ENCODE results near the gene ZBTB7C. TPM values are rescaled to one million over a fixed set of nuclear protein-coding genes. Genes with fewer than 3 reads are reported as not detected.
A peak's percentile ranks its signal among the peaks of the same experiment; 100 is the strongest.

The ZBTB7C gene
- total and polyA plus RNA-seq, 8 donors, result 3.0 to 47.8 (median 19.3) TPM

DNA sequence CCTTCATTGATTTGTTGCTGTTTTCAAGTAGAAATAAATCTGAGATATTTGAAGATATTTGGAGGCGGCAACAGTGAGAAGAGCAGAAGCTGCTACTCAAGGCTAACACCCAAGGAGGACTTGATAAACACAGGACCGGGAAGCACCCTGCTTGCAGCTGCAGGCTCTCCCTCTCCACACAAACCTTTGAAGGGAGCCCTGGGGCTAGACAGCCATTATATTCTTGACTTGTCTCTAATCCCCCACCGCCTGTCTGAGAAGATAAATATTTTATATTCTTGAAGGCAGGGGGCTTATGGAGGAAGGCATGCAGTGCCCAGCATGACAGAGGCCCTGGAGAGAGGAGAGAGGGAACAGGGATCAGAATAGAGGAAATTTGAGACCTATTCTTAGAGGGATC is 427.9 kb downstream of the ZBTB7C start:
- H3K4me1 ChIP-seq, result no peaks in the 10 kb centered on the region
- intact Hi-C loops (cut with DNase I; ENCODE audit: low total_unique reads), result no loop called here
- no peaks in the 10 kb centered on the region for H3K27me3 ChIP-seq
- no peaks in the 10 kb centered on the region for H3K9me3 ChIP-seq
- H3K27ac ChIP-seq, result no peak overlapping the region
- no peaks in the 10 kb centered on the region for H3K36me3 ChIP-seq
- H3K4me3 ChIP-seq, result no peak overlapping the region
- WGBS, 5 donors, result 73 to 87% (median 81%) methylated on average over 3 of the region's 3 CpGs
- DNase-seq, result no peak
- no peak for TF ChIP-seq POLR2AphosphoS5 (IDR thresholded peaks at IDR 0.05)
- TF ChIP-seq EP300 (IDR thresholded peaks at IDR 0.05), result no peak
- TF ChIP-seq, protein P1, sequence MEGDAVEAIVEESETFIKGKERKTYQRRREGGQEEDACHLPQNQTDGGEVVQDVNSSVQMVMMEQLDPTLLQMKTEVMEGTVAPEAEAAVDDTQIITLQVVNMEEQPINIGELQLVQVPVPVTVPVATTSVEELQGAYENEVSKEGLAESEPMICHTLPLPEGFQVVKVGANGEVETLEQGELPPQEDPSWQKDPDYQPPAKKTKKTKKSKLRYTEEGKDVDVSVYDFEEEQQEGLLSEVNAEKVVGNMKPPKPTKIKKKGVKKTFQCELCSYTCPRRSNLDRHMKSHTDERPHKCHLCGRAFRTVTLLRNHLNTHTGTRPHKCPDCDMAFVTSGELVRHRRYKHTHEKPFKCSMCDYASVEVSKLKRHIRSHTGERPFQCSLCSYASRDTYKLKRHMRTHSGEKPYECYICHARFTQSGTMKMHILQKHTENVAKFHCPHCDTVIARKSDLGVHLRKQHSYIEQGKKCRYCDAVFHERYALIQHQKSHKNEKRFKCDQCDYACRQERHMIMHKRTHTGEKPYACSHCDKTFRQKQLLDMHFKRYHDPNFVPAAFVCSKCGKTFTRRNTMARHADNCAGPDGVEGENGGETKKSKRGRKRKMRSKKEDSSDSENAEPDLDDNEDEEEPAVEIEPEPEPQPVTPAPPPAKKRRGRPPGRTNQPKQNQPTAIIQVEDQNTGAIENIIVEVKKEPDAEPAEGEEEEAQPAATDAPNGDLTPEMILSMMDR (IDR thresholded peaks at IDR 0.05), result no peak
- no peak for TF ChIP-seq POLR2A (IDR thresholded peaks at IDR 0.05)

DNA sequence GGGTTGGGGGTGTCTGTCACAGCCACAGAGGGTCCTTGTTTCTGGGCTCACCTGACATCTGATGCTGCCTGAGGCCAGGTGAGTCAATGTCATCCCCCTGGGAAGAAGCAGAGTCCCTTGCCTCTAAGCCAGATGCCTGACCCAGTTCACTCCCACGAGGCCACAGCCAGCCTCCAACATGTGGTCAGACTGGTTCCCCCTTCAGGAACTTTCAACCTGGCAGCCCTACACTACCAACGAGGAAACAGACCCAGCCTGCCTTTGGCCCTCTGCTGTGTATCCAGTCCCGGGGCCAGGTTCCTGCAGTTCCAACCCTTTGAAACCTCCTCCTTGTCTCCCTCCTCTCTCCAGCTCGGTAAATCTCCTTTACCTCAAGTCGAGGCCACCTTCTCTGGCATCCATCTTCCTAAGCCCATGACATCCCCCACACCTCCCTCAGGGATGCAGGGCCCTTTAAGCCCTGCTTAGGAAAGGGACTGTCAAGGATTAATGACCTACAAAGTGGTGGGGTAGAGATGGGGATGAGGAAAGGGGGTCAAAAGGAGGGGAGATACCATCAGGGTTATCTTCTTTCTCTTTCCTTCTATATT is 429.5 kb downstream of the ZBTB7C start:
- Histone ChIP-seq H3K27me3 (no peaks in the 10 kb centered on the region), H3K4me1 (no peaks in the 10 kb centered on the region), H3K4me3 (no peak overlapping the region), H3K27ac (no peak overlapping the region), H3K9me3 (no peaks in the 10 kb centered on the region), H3K36me3 (no peaks in the 10 kb centered on the region)
- intact Hi-C loops (cut with DNase I; ENCODE audit: low total_unique reads), result no loop called here
- 17 to 39% (median 30%) methylated on average over 5 of the region's 5 CpGs for WGBS, 5 donors
- TF ChIP-seq POLR2AphosphoS5 (IDR thresholded peaks at IDR 0.05), result no peak
- TF ChIP-seq, protein P1 (IDR thresholded peaks at IDR 0.05), result no peak
- no peak for TF ChIP-seq EP300 (IDR thresholded peaks at IDR 0.05)
- TF ChIP-seq POLR2A (IDR thresholded peaks at IDR 0.05), result no peak
- peak in 1 of 2 donors; percentile 34 for DNase-seq

DNA sequence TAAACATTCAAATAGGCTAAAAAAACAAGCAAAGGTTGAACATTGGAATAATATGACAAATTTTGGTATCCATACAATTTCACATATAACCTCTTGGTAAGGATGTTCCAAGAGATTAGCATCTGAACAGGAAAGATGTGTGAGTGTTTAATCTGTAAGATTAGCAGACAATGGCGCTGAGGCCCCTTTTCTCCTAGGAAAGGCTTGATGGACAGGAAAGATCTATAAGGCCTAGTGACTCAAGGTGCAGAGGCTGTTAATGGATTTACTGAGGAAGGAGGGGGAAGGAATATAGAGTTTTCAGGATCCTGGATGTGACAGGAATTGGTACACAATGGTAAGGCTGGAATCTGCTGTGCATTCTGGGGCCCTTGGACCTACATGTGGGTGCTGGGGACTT is 430.6 kb downstream of the ZBTB7C start:
- WGBS, 5 donors, result 73 to 81% (median 81%) methylated on average over 1 of the region's 1 CpG

DNA sequence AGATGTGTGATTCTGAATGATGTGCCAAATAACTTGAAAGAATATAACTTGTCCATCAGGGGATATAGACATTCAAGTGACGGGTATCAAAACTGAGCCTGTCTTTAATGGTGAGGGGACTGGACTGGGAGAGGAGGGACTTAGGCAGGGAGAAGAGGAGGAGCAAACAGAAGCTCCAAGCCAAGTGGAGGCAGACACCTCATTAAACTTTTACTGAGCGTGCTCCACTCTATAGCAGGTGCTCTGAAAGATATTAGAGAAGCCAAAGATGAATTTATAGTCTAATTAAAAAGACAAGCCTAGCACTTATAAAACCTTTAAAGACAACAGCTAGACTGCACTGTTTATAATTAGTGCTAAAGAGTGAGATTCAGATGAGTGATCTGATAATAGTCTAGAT is 431.0 kb downstream of the ZBTB7C start:
- 94 to 100% (median 96%) methylated on average over 2 of the region's 2 CpGs for WGBS, 5 donors
- no peak for DNase-seq
- Histone ChIP-seq H3K27me3 (no peaks in the 10 kb centered on the region), H3K36me3 (no peaks in the 10 kb centered on the region), H3K4me3 (no peak overlapping the region), H3K27ac (no peak overlapping the region), H3K4me1 (no peaks in the 10 kb centered on the region), H3K9me3 (no peaks in the 10 kb centered on the region)
- TF ChIP-seq POLR2A (IDR thresholded peaks at IDR 0.05), result no peak
- TF ChIP-seq EP300 (IDR thresholded peaks at IDR 0.05), result no peak
- TF ChIP-seq POLR2AphosphoS5 (IDR thresholded peaks at IDR 0.05), result no peak
- TF ChIP-seq, protein P1 (IDR thresholded peaks at IDR 0.05), result no peak
- intact Hi-C loops (cut with DNase I; ENCODE audit: low total_unique reads), result no loop called here

More for the DNA sequence above, 430.6 kb downstream of the ZBTB7C start:
- H3K4me3 ChIP-seq, result no peak overlapping the region
- H3K4me1 ChIP-seq, result no peaks in the 10 kb centered on the region
- intact Hi-C loops (cut with DNase I; ENCODE audit: low total_unique reads), result no loop called here
- no peaks in the 10 kb centered on the region for H3K27me3 ChIP-seq
- DNase-seq, result no peak
- no peak for TF ChIP-seq POLR2A (IDR thresholded peaks at IDR 0.05)
- TF ChIP-seq, protein P1 (IDR thresholded peaks at IDR 0.05), result no peak
- no peak for TF ChIP-seq POLR2AphosphoS5 (IDR thresholded peaks at IDR 0.05)
- TF ChIP-seq EP300 (IDR thresholded peaks at IDR 0.05), result no peak
- H3K27ac ChIP-seq, result no peak overlapping the region
- no peaks in the 10 kb centered on the region for H3K36me3 ChIP-seq
- H3K9me3 ChIP-seq, result no peaks in the 10 kb centered on the region

Small RNAs within 50 kb of the gene (small RNA-seq; reads per million reads assigned to genes)
- gene RNU6-708P, result 0 reads per million in 4 donors

Other genes with a start within 250 kb of the ZBTB7C start
- gene CTIF, start 129.6 kb upstream of the ZBTB7C start, total RNA-seq, result 100 to 1,000 TPM in 1 of 5 donors, 10 to 100 TPM in 4; 16.3 to 105 (median 28.4) TPM
- 10 to 100 TPM; 23.0 to 50.9 (median 32.2) TPM for gene CTIF, start 129.6 kb upstream of the ZBTB7C start, polyA plus RNA-seq